LNCaP clone FGC (cell line): ENCODE measurements around the gene FYN.
"Not testable (repeated sequence)": the region's sequence is repeated elsewhere in the genome, so short reads cannot be mapped to it uniquely, and the experiment has no call there.

Source experiments
- DNase-seq: peaks from one replicate; pipeline ENCODE4 v3.0.0-alpha.2; 2011; ENCODE audit warnings: low read depth
- H3K4me3 ChIP-seq: 2 replicates; pipeline ENCODE4 v1.5.1; 2011; ENCODE audit warnings: mild to moderate bottlenecking, low read depth, low read length, control low read depth
- TF ChIP-seq, protein P1 (sequence below): IDR thresholded peaks from 2 replicates; pipeline ENCODE4 v1.5.1; 2012; ENCODE audit warnings: mild to moderate bottlenecking; ENCODE audit not compliant: control insufficient read depth, insufficient read depth; ENCODE audit errors: extremely low read depth

Gene FYN

DNA sequence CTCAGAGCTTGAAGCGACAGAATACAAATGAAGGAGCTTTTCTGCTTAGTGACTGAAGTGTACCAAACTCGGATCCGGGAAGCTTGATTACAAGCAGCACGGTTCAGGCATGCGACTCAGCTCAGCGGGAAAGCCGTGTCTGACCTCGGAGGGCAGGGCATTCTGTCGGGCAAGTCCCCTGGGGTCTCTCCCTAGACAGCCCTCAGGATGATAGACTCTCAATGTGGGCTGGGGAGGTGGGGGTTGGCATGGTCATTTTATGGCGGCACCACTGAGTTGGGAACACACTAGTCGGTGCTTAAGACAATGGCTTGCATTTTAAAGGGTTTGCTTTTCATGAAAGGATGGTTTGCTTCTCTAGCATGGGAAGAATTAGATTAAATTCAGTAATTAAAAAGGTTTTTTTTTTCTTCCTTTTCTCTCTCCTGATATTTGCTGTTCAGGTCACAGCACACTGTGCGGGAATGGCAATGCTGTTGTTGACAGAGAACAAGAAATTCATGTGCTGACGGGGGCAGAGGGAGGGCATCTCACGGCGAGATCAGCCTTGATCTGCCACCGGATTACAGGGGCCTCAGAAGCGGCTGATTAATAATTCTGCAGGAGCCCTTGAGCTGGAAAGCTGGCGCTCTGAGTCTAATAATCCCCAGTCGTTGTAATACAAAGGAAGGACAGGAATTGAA, 186.9 kb downstream of the FYN start:
- DNase-seq: no peak
- TF ChIP-seq, protein P1, sequence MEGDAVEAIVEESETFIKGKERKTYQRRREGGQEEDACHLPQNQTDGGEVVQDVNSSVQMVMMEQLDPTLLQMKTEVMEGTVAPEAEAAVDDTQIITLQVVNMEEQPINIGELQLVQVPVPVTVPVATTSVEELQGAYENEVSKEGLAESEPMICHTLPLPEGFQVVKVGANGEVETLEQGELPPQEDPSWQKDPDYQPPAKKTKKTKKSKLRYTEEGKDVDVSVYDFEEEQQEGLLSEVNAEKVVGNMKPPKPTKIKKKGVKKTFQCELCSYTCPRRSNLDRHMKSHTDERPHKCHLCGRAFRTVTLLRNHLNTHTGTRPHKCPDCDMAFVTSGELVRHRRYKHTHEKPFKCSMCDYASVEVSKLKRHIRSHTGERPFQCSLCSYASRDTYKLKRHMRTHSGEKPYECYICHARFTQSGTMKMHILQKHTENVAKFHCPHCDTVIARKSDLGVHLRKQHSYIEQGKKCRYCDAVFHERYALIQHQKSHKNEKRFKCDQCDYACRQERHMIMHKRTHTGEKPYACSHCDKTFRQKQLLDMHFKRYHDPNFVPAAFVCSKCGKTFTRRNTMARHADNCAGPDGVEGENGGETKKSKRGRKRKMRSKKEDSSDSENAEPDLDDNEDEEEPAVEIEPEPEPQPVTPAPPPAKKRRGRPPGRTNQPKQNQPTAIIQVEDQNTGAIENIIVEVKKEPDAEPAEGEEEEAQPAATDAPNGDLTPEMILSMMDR: no peak
- no peak overlapping the region for H3K4me3 ChIP-seq

DNA sequence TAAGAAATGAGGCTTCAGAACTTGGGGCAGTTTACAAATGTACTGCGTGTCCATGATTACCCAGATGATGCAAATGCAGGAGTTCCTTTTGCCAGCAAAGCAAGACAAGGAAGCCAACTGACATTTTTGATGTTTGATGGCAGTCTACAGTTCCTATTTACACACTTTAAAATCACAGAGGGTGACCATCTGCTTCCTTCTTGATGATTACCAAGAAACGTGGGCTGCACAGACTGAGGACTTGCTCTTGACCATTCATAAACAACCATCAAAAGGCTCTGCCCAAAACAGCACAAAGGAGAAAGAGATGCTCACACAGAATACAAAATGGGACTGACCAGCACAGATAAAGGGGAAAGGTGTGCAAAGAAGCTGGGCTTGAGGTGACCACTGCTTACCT, 187.7 kb downstream of the FYN start:
- TF ChIP-seq, protein P1: no peak
- no peak for DNase-seq
- no peak overlapping the region for H3K4me3 ChIP-seq

DNA sequence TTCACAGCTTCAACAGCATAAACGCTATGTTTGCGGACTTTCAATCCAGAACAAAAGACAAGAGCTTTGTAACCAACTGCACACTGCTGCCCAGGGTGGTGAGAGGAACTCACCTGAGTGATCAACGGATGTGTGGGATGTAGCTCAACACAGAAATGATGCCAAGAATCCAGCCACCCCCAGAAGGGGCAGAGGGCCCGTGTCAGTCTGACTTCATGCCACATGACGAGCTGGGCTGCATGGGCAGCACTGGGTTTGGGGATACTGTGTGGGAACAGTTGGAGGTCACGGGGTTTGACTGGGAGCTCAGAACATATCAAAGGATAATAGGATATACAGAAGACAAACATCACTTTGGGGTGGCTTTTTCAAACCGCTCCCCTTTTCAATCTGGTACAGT, 188.2 kb downstream of the FYN start:
- H3K4me3 ChIP-seq: no peak overlapping the region
- TF ChIP-seq, protein P1: no peak
- DNase-seq: no peak

DNA sequence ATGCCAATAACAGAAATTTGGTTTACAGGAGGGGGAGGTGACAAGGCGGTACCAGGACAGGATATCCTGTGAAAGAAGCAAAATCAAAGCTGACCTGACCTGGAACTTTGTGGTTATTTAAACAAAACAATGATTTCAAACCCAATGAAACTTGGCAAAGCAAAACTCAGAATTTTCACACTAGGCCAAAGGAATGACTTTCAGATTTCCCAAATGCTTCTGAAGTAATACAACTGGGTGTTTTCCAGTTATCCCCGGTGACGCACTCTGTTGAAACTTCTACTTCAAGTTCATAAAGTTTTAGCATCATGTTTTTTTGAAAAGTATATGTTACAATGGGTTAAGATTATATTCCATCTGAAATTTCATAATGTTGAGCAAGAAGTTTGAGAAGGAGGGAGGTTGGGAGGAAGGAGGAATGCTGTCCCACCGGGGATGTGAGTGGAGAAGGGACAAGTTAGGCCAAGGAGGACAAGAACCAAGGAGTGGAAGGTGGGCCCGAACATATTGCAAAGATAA, 189.4 kb downstream of the FYN start:
- DNase-seq: no peak
- no peak overlapping the region for H3K4me3 ChIP-seq
- TF ChIP-seq, protein P1: no peak

DNA sequence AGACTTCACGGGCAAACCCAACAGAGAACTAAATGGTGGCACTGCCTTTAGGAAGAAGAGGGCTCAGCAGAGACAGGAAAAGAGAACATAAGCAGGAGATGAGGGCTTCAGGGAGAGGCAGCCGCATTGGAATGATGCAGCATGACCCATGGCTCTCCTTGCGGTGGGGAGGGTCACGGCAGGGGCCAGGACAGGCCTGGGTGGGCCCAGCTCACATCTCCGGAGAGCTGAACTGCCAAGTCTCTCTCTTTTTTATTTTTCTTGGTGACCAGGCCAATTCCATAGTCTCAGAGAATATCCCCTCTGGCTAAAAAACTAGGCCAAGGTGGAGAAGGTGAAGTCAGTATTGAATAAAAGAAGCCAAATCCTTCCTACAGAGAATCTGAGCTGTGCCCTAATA, 190.1 kb downstream of the FYN start:
- TF ChIP-seq, protein P1: no peak
- DNase-seq: no peak
- no peak overlapping the region for H3K4me3 ChIP-seq

DNA sequence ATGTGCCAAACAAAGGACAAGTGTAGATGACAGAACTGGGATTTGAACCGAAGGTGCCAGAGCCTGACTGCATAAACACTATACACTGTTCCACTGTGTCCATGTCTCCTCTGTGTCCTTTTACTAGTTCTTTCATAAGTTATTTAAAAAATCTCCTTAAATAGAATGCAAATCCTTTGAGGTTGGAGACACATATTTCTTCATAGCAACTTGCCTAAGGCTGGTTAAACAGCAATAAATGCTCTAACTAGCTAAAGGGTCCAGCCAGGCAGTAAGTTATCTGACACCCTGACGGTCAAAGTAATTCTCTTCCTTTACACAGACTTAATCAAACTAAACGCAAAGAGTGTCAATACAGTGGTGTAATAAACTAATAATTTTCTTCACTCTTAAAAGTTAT, 191.4 kb downstream of the FYN start:
- TF ChIP-seq, protein P1: no peak
- DNase-seq: no peak
- no peak overlapping the region for H3K4me3 ChIP-seq

DNA sequence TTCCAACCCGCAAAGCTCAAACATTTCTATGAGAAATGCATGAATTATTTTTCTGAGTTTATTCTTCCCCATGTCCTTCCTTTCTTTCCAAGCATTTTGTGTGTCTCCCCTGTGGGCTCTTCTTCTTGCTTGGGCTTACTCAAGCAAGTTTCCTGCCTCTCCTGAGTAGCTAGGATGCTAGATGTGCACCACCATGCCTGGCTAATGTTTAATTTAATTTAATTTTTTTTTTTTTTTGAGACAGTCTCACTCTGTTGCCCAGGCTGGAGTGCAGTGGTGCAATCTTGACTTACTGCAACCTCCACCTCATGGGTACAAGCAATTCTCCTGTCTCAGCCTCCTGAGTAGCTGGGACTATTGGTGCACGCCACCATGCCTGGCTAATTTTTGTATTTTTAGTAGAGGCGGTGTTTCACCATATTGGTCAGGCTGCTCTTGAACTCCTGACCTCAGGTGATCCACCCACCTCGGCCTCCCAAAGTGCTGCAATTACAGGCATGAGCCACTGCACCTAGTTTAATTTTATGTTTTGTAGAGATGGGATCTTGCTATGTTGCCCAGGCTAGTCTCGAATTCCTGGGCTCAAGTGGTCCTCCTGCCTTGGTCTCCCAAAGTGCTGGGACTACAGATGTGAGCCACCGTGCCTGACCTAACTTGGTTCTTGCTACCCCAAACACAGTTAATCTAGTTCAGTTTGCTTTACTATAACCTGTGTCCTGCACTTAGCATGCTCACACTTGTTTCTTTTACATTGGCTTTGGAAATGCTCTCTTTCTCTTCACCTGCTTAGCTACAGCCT, 192.2 kb downstream of the FYN start:
- H3K4me3 ChIP-seq, DNase-seq: not testable (repeated sequence)
